Loucy (cell line): Measurements from ENCODE around the gene PDE9A.

Experiments
- H2AFZ ChIP-seq: fragments of 200-600 bp; sonication (generic); 2 replicates; pipeline ENCODE4 v1.6.0; 2016; ENCODE audit warnings: antibody characterized with exemption, mild to moderate bottlenecking, low read length, moderate library complexity
- H3F3A ChIP-seq: fragments of 200-600 bp; 2 replicates; pipeline ENCODE4 v1.6.0; 2016; ENCODE audit warnings: antibody characterized with exemption, low read depth, mild to moderate bottlenecking
- H3K27me3 ChIP-seq: fragments of 200-600 bp; sonication (generic); 2 replicates; pipeline ENCODE4 v1.6.1; 2014; ENCODE audit warnings: low read length, mild to moderate bottlenecking; ENCODE audit not compliant: insufficient read depth, poor library complexity, severe bottlenecking
- H3K36me3 ChIP-seq: fragments of 200-600 bp; sonication (generic); 2 replicates; pipeline ENCODE4 v1.6.1; 2016; ENCODE audit warnings: low read length; ENCODE audit not compliant: insufficient read depth
- H3K4me1 ChIP-seq: fragments of 200-600 bp; sonication (generic); 2 replicates; pipeline ENCODE4 v1.5.1; 2014; ENCODE audit warnings: low read length, mild to moderate bottlenecking; ENCODE audit not compliant: insufficient read depth, poor library complexity, severe bottlenecking
- H3K4me2 ChIP-seq: fragments of 200-600 bp; sonication (generic); 2 replicates; pipeline ENCODE4 v1.6.0; 2014; ENCODE audit warnings: antibody characterized with exemption, low read length, low read depth, mild to moderate bottlenecking; ENCODE audit not compliant: poor library complexity, severe bottlenecking
- H3K4me3 ChIP-seq: fragments of 200-600 bp; sonication (generic); 2 replicates; pipeline ENCODE4 v1.5.1; 2014; ENCODE audit warnings: low read length, mild to moderate bottlenecking, mixed read lengths; ENCODE audit not compliant: poor library complexity, severe bottlenecking
- H3K79me2 ChIP-seq: fragments of 200-600 bp; sonication (generic); 2 replicates; pipeline ENCODE4 v1.6.1; 2014; ENCODE audit warnings: low read length; ENCODE audit not compliant: insufficient read depth
- H3K9ac ChIP-seq: fragments of 200-600 bp; sonication (generic); 2 replicates; pipeline ENCODE4 v1.6.0; 2014; ENCODE audit warnings: mild to moderate bottlenecking, low read depth, low read length, moderate library complexity; ENCODE audit not compliant: poor library complexity, severe bottlenecking
- H3K9me2 ChIP-seq: fragments of 200-600 bp; sonication (generic); replicated peaks from 2 replicates; pipeline ENCODE4 v1.6.1; 2016; ENCODE audit warnings: low read depth, low read length, mixed read lengths
- H3K9me3 ChIP-seq: fragments of 200-600 bp; sonication (generic); 2 replicates; pipeline ENCODE4 v1.6.1; 2014; ENCODE audit warnings: mild to moderate bottlenecking, antibody characterized with exemption, low read length, low read depth; ENCODE audit not compliant: insufficient read depth
- H4K20me1 ChIP-seq: fragments of 200-600 bp; sonication (generic); 2 replicates; pipeline ENCODE4 v1.6.0; 2014; ENCODE audit warnings: antibody characterized with exemption, low read length, mild to moderate bottlenecking; ENCODE audit not compliant: insufficient read depth, poor library complexity, severe bottlenecking
- EZH2phosphoT487 ChIP-seq: fragments of 200-600 bp; IDR thresholded peaks from 2 replicates; pipeline ENCODE4 v1.6.1; 2018; ENCODE audit warnings: antibody characterized with exemption, mild to moderate bottlenecking, moderate library complexity, borderline replicate concordance
- TF ChIP-seq, protein P1 (sequence below): fragments of 200-600 bp; sonication (generic); conservative IDR thresholded peaks from 2 replicates; pipeline ENCODE4 v1.5.1; 2014; ENCODE audit warnings: mild to moderate bottlenecking, antibody characterized with exemption, low read length

The PDE9A gene

DNA sequence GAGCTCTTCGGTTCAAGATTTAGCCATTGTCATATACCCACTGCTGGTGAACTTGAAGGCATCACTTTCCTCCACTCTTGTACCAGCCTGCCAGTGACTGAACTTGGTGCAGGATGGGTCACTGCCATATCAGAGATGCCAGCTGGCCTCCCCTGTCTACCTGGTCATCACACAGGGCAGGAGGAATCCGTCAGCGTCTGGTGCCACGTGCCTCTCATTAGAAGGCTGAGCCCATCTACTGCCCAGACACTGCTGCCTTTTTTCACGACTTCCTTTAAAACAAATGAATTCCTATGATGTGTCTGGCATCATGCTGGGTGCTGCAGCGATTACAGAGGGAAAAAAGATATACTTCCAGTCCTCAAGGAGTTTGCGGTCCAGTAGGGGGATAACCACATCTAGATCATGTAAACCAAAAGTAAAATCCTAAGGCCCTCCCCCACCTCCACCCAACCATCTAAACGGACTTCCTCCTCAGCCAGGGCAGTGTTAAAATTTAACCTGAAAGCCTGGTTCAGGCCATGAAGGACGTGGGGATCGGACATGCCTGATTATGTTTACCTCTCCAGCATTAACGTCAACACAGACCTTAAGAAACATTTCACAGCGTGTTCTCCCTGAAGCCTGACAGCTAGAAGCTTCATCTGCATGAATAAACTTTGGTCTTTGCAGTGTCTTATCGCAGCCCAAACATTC lies 29.2 kb upstream of the PDE9A start:
- Histone ChIP-seq H2AFZ (no peak overlapping the region), H3K79me2 (no peaks in the 10 kb centered on the region), H4K20me1 (no peaks in the 10 kb centered on the region), H3K4me3 (no peak overlapping the region), H3K36me3 (no peaks in the 10 kb centered on the region), H3K9me3 (no peaks in the 10 kb centered on the region), H3K9ac (no peak overlapping the region), H3F3A (no peaks in the 10 kb centered on the region), H3K4me2 (no peak overlapping the region), H3K27me3 (no peaks in the 10 kb centered on the region), H3K9me2 (no peaks in the 10 kb centered on the region), H3K4me1 (peaks cover 9% of the 10 kb centered on the region)
- TF ChIP-seq, protein P1, sequence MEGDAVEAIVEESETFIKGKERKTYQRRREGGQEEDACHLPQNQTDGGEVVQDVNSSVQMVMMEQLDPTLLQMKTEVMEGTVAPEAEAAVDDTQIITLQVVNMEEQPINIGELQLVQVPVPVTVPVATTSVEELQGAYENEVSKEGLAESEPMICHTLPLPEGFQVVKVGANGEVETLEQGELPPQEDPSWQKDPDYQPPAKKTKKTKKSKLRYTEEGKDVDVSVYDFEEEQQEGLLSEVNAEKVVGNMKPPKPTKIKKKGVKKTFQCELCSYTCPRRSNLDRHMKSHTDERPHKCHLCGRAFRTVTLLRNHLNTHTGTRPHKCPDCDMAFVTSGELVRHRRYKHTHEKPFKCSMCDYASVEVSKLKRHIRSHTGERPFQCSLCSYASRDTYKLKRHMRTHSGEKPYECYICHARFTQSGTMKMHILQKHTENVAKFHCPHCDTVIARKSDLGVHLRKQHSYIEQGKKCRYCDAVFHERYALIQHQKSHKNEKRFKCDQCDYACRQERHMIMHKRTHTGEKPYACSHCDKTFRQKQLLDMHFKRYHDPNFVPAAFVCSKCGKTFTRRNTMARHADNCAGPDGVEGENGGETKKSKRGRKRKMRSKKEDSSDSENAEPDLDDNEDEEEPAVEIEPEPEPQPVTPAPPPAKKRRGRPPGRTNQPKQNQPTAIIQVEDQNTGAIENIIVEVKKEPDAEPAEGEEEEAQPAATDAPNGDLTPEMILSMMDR, result no peak
- no peak for TF ChIP-seq EZH2phosphoT487

DNA sequence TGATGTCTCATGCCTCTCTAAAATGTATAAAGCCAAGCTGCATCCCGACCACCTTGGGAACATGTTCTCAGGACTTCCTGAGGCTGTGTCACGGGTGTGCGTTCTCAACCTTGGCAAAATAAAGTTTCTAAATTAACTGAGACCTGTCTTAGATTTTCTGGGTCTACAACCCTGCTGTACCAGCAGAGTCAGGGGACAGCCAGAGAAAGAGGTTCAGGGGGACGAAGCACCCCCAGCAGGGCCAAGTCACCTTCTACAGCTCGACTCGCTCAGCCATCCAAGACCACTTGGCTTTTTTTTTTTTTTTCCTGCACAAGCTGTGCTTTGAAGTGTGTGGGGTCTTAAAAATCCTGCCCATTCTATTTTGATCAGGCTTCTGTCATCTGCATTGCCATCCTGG lies 28.5 kb upstream of the PDE9A start:
- TF ChIP-seq EZH2phosphoT487, result no peak
- TF ChIP-seq, protein P1, result no peak
- H3K79me2 ChIP-seq, result no peaks in the 10 kb centered on the region
- H3K9me2 ChIP-seq, result no peaks in the 10 kb centered on the region
- no peak overlapping the region for H3K4me2 ChIP-seq
- peaks cover 9% of the 10 kb centered on the region for H3K4me1 ChIP-seq
- H3K27me3 ChIP-seq, result no peaks in the 10 kb centered on the region
- H3K9me3 ChIP-seq, result no peaks in the 10 kb centered on the region
- H3F3A ChIP-seq, result no peaks in the 10 kb centered on the region
- H3K36me3 ChIP-seq, result no peaks in the 10 kb centered on the region
- no peaks in the 10 kb centered on the region for H4K20me1 ChIP-seq
- no peak overlapping the region for H3K9ac ChIP-seq
- H3K4me3 ChIP-seq, result no peak overlapping the region
- H2AFZ ChIP-seq, result no peak overlapping the region

DNA sequence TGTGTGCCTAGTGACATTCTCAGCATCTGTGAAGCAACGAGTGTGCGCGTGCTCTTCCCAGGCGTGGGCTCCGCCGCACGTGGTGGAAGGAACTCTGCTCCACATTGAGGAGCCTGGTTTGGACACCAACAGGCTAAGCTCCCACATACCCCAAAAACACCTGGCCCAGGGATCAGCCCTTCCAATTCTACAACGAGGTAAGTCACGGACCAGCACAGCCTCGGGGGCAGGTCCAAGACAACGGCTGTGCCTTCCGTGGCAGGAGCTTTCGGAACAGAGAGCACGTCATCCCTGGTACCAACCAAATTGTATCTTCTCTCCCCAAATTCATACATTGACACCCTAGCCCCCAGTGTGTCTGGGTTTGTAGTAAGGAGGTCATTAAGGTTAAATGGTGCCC lies 27.2 kb upstream of the PDE9A start:
- H4K20me1 ChIP-seq, result no peaks in the 10 kb centered on the region

More for the DNA sequence above, 27.2 kb upstream of the PDE9A start:
- Histone ChIP-seq H3K4me1 (peaks cover 9% of the 10 kb centered on the region), H2AFZ (no peak overlapping the region), H3K27me3 (no peaks in the 10 kb centered on the region), H3K9ac (no peak overlapping the region), H3F3A (no peaks in the 10 kb centered on the region), H3K36me3 (no peaks in the 10 kb centered on the region), H3K4me3 (no peak overlapping the region), H3K79me2 (no peaks in the 10 kb centered on the region), H3K9me2 (no peaks in the 10 kb centered on the region), H3K9me3 (no peaks in the 10 kb centered on the region), H3K4me2 (no peak overlapping the region)
- TF ChIP-seq, protein P1, result no peak
- TF ChIP-seq EZH2phosphoT487, result no peak
